Natural killer cell (primary cell): ENCODE measurements around the gene SHISAL2A. TPM values are rescaled to one million over a fixed set of nuclear protein-coding genes. Genes with fewer than 3 reads are reported as not detected.

ENCODE experiments used
- ATAC-seq, 3 donors: fragments of 150-1000 bp in 2 of 3; fragments of 200-7000 bp in 1 of 3; cut with Tn5 transposase; 1 replicate in 1 of 3; 2 replicates in 2 of 3; pipeline ENCODE4 v1.10.0; 2021; ENCODE audit warnings: mild to moderate bottlenecking in 2 of 3, moderate library complexity in 2 of 3
- DNase-seq, 2 donors: peaks; one replicate each; pipeline versions ENCODE4 v3.0.0 to v3.0.0-alpha.2; 2013 to 2021; ENCODE audit warnings: mixed read lengths in 1 of 2
- H3K27ac ChIP-seq: one replicate; pipeline ENCODE4 v1.5.1; 2013; ENCODE audit warnings: mild to moderate bottlenecking, low read length
- H3K27me3 ChIP-seq: one replicate; pipeline ENCODE4 v1.6.1; 2013; ENCODE audit warnings: low read length; ENCODE audit not compliant: control insufficient read depth, insufficient read depth
- H3K36me3 ChIP-seq: one replicate; pipeline ENCODE4 v1.6.1; 2013; ENCODE audit warnings: low read length; ENCODE audit not compliant: control insufficient read depth, insufficient read depth
- H3K4me1 ChIP-seq: one replicate; pipeline ENCODE4 v1.6.1; 2013; ENCODE audit warnings: low read length; ENCODE audit not compliant: control insufficient read depth, insufficient read depth
- H3K4me3 ChIP-seq: one replicate; pipeline ENCODE4 v1.5.1; 2013; ENCODE audit warnings: low read length
- H3K9me3 ChIP-seq: one replicate; pipeline ENCODE4 v1.6.1; 2013; ENCODE audit warnings: low read length; ENCODE audit not compliant: control insufficient read depth, insufficient read depth
- H3K27ac Mint-ChIP-seq, 2 donors: one replicate each; pipeline ENCODE4 v1.8.0; 2022; ENCODE audit warnings: mild to moderate bottlenecking in 2 of 2, mixed read lengths in 2 of 2, moderate library complexity in 1 of 2
- H3K27me3 Mint-ChIP-seq, 2 donors: one replicate each; pipeline ENCODE4 v1.8.0; 2022; ENCODE audit warnings: low read depth in 2 of 2, mixed read lengths in 2 of 2
- H3K36me3 Mint-ChIP-seq: one replicate; pipeline ENCODE4 v1.8.0; 2022; ENCODE audit warnings: mixed read lengths
- H3K4me1 Mint-ChIP-seq, 2 donors: one replicate each; pipeline ENCODE4 v1.8.0; 2022; ENCODE audit warnings: mixed read lengths in 2 of 2
- H3K4me3 Mint-ChIP-seq: one replicate; pipeline ENCODE4 v1.8.0; 2022; ENCODE audit warnings: mild to moderate bottlenecking, moderate library complexity, mixed read lengths
- H3K9me3 Mint-ChIP-seq, 2 donors: one replicate each; pipeline ENCODE4 v1.8.0; 2022; ENCODE audit warnings: mixed read lengths in 2 of 2
- CTCF ChIP-seq: fragments of 200-600 bp; IDR thresholded peaks from one replicate; pipeline ENCODE4 v1.8.0; 2022; ENCODE audit warnings: antibody characterized with exemption
- WGBS: methylation state at CpG from one replicate; pipeline ENCODE4 v1.1.7; 2013; ENCODE audit warnings: missing lambda C conversion rate; ENCODE audit not compliant: insufficient coverage; 5-methylcytosine and 5-hydroxymethylcytosine counted together
- intact Hi-C: fragments of 100-400 bp; cut with micrococcal nuclease; formaldehyde crosslinking; loops from one replicate; pipeline ENCODE4 v1.14.2; 2022
- total RNA-seq, 4 donors: library from RNA; stranded (reverse); fragments of 120-200 nt in 1 of 4; gene quantifications; one replicate each; pipeline versions ENCODE4 v1.2.3 to v1.2.4, GENCODE V29; 2013 to 2022

The SHISAL2A gene
- 10 to 100 TPM; 14.0 to 31.4 (median 16.2) TPM for total RNA-seq
- 24.4 TPM for total RNA-seq (2013)

- intact Hi-C loops, result loop anchor here (10.0 kb wide), 2 partner anchors 52 to 1658 kb away; partner anchors contain the start of gene CDKN2C
- peak; percentile 36 to 64 (median 44) for ATAC-seq
- no peaks in the 10 kb centered on the region for H3K9me3 Mint-ChIP-seq
Measured at GRCh38 chr1:52632732-52633290, at the start of gene SHISAL2A. Gene SHISAL2A, plus strand, starts transcription at chr1:52633168. Its CDS starts 326 bp downstream, at chr1:52633494.

GRCh38 chr1:52585474-52585873 is 47.5 kb upstream of the SHISAL2A start:
- H3K27ac ChIP-seq, result no peak overlapping the region
- Mint-ChIP-seq H3K4me1 (peaks cover 10 to 11% of the 10 kb centered on the region in 2 donors), H3K4me3 (no peak overlapping the region), H3K27me3 (no peaks in the 10 kb centered on the region), H3K27ac (no peak overlapping the region), H3K36me3 (no peaks in the 10 kb centered on the region), H3K9me3 (no peaks in the 10 kb centered on the region)
- no peaks in the 10 kb centered on the region for H3K36me3 ChIP-seq
- WGBS, result 89% methylated on average over 1 of the region's 1 CpG
- H3K4me3 ChIP-seq, result no peak overlapping the region
- intact Hi-C loops, result no loop called here
- ATAC-seq (no peak), DNase-seq (no peak)
- H3K4me1 ChIP-seq, result no peaks in the 10 kb centered on the region
- H3K9me3 ChIP-seq, result no peaks in the 10 kb centered on the region
- TF ChIP-seq CTCF, result no peak
- no peaks in the 10 kb centered on the region for H3K27me3 ChIP-seq

More at GRCh38 chr1:52632732-52633290, at the start of gene SHISAL2A:
- peaks cover 6% of the 10 kb centered on the region for H3K36me3 ChIP-seq
- Mint-ChIP-seq H3K27me3 (no peaks in the 10 kb centered on the region), H3K36me3 (no peaks in the 10 kb centered on the region), H3K27ac (peak within 1 kb of the TSS; percentile 96 to 98), H3K4me1 (peaks cover 74 to 76% of the 10 kb centered on the region in 2 donors), H3K4me3 (peak within 1 kb of the TSS; percentile 86)
- whole genome bisulfite sequencing, result 5% methylated on average over 49 of the region's 53 CpGs
- H3K4me3 ChIP-seq, result peak within 1 kb of the TSS; percentile 41
- H3K9me3 ChIP-seq, result no peaks in the 10 kb centered on the region
- DNase-seq, result peak; percentile 62 to 85
- peak within 1 kb of the TSS; percentile 85 for H3K27ac ChIP-seq
- peaks cover 68% of the 10 kb centered on the region for H3K4me1 ChIP-seq
- no peak for TF ChIP-seq CTCF
- no peaks in the 10 kb centered on the region for H3K27me3 ChIP-seq

GRCh38 chr1:52588027-52588426 is 44.9 kb upstream of the SHISAL2A start:
- Histone ChIP-seq H3K36me3 (no peaks in the 10 kb centered on the region), H3K4me3 (no peak overlapping the region), H3K27me3 (no peaks in the 10 kb centered on the region), H3K27ac (no peak overlapping the region), H3K9me3 (no peaks in the 10 kb centered on the region), H3K4me1 (no peaks in the 10 kb centered on the region)
- H3K9me3 Mint-ChIP-seq, result no peaks in the 10 kb centered on the region
- intact Hi-C loops, result no loop called here
- ATAC-seq (no peak), DNase-seq (no peak)
- no peaks in the 10 kb centered on the region for H3K36me3 Mint-ChIP-seq
- TF ChIP-seq CTCF, result no peak
- H3K4me3 Mint-ChIP-seq, result no peak overlapping the region
- H3K4me1 Mint-ChIP-seq, result peaks cover 6 to 11% of the 10 kb centered on the region in 2 donors
- no peak overlapping the region for H3K27ac Mint-ChIP-seq
- no peaks in the 10 kb centered on the region for H3K27me3 Mint-ChIP-seq

- DNase-seq (no peak), ATAC-seq (no peak)
- intact Hi-C loops, result no loop called here
- no peaks in the 10 kb centered on the region for H3K27me3 ChIP-seq
- no peak overlapping the region for H3K4me3 ChIP-seq
- TF ChIP-seq CTCF, result no peak
- Mint-ChIP-seq H3K27ac (no peak overlapping the region), H3K36me3 (no peaks in the 10 kb centered on the region), H3K9me3 (no peaks in the 10 kb centered on the region), H3K27me3 (no peaks in the 10 kb centered on the region), H3K4me1 (peaks cover 6 to 11% of the 10 kb centered on the region in 2 donors), H3K4me3 (no peak overlapping the region)
- H3K27ac ChIP-seq, result no peak overlapping the region
- no peaks in the 10 kb centered on the region for H3K9me3 ChIP-seq
- no peaks in the 10 kb centered on the region for H3K36me3 ChIP-seq
- WGBS, result 20% methylated on average over 1 of the region's 1 CpG
- H3K4me1 ChIP-seq, result no peaks in the 10 kb centered on the region
Measured at GRCh38 chr1:52588535-52588934, 44.4 kb upstream of the SHISAL2A start.
